ENCODE results near the gene UQCR10.
A peak's percentile ranks its signal among the peaks of the same experiment; 100 is the strongest.
"Not testable (repeated sequence)": the region's sequence is repeated elsewhere in the genome, so short reads cannot be mapped to it uniquely, and the experiment has no call there.

Gene UQCR10

DNA sequence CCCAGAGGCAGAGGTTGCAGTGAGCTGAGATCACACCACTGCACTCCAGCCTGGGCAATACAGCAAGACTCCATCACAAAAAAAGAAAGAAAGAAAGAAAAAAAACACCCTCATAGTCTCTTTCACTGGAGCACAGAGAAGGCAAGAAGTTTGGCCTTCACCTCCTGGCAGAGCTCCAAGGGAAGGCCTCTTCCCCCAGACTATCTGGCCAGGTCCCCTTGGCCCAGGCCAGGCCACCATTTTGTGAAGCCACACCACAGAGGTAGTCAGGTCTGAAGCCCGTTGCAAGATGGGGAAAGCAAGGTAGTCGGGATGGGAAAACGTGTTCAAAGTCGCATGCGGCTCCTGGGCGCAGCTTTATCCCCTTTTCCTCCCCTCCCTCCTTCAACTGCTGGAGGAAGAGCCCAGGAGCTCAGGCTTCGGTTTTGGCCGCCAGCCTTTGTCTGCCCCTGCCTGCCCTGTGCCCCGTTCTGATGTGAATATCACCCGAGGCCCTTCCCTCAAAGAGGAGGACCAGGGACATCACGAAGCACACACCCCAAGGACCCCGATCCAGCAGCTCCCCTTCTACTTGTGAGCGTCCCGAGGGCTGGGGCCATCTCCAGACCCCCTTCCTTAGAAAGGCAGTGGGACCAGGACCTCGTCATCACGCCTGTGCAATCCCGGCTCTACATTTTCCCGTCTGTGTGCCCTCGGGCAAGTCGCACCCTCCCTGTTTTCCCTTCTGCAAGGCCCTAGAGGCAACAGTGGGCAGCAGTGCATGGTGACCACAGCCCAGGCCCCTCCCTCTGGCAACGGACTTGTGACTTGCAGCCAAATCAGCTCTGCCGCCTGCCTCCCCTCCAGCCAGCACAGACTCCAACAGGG lies 29.7 kb upstream of the UQCR10 start:
- DNase-seq = no peak

DNA sequence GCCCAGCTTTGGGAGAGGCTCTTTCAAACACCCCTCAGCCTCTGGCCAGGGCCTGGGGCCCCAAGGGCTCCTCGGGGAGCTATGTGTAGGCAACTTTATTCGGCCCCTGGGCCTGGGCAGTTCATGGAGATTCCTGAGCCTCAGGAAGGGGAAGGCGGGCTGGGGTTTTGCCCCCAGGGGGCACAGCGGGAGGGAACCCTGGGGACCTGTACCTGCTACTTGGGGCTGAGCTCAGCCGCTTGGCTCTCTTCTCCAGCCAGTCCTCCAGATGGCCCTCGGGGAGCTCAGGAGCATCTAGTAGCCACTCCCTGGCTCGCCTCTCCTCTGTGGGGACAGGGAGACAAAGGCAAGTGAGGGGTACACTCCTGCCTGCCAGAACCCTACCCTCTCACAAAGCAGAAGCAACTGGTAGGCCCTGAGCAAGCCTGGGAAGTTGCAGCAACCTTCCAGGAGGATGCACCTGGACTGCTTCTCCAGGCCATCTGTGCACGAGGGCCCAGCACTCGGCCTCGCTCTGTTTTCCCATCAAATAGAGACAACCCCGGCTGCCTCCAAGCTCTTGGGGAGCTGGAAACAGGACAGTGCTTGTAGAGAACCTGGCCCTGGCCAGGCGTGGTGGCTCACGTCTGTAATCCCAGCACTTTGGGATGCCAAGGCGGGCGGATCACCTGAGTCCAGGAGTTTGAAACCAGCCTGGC lies 28.9 kb upstream of the UQCR10 start:
- no peak for DNase-seq

DNA sequence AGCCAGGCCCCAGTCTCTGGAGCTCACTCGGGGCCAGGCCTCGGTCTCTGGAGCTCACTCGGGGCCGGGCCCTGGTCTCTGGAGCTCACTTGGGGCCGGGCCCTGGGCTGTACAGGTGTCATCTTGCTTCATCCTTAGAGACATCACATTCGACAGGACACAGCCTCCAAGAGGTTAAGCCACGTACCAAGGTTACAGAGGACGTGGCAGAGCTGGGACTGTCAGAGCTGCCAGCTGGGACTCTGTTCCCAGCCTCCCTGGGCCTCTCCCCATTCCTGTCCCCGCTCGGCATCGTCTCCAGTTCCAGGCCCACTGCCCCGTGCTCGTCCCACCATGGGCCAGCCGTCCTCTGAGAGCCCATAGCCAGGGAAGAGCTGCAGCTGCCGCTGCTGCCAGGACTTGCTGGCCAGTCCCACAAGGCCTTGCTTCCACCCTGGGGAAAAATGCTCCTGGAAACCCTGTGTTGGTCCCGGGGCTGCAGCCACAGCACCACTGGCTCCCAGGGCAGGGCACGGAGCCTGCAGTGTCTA lies 27.8 kb upstream of the UQCR10 start:
- no peak for DNase-seq

DNA sequence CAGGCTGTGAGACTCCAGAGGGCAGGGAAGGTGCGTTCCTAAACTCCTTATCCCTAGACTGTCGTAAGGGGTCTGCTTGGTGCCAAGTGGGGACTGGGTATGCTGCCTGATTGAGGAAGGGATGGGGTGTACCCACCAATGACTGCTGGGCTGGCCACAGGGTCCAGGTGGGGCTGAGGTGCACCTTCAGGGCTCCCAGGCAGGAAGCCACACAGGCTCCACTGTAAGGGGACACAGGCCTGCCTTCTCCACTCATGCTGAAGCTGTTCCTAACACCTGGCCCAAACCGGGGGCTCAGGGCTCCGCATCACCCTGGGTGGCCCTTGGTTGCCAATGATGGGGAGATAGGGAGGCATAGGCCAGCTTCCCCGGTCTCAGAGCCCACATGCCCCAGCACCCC lies 27.0 kb upstream of the UQCR10 start:
- DNase-seq = no peak

DNA sequence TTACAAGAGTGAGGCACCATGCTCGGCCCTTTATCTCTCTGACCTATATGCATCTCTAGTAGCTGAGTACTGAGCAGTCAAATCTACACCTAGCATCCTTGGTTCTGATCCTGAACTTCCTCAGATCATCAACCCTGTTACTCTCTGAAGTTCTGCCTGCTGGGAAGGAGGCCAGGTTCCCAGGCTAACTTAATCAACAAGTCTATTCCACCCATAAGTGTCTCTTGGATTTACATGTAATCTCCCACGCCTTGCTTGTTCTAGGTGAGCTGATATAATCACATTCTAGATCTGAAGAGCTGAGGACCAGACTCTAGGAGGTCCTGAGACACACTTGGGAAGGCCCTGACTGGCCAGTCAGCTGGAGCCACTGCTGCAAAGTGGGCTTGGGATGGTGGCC lies 25.2 kb upstream of the UQCR10 start:
- DNase-seq = no peak

DNA sequence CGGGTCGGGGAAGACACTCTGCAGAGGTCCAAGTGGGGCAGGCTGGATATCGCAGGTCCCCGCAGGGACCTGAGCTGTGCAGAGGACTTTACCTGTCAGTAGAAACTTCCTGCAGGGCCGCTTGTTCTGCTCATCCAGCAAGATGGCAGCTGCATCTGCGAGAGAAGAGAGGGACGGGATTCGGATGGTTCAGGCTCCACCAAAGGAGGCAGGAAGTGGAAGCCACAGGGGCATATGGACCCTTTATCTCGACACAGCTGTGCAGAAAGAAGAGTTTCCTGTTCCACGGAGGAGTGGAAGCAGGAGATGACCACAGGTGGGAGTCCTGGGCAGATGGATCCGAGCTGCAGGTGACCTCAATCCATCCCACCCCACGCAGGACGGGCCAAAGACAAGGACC lies 24.8 kb upstream of the UQCR10 start:
- DNase-seq = no peak

DNA sequence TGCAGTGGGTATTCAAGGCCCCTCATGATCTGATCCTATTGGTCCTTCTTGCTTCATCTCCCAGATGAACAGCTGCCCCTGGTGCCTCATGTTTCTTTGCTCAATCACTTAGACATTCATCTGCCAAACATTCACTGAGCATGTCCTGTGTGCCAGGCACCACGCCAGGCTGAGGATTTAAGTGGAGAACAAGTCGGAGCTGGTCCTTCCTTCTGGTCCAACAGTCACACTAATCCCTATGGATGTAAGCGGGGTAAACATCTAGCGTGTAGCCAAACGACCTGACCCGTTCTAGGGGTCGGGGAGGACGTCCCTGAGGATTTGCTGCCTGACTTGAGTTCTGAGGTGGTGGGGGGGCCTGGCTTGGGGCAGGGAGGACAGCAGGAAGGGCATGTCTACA lies 22.3 kb upstream of the UQCR10 start:
- DNase-seq = peak; percentile 97

DNA sequence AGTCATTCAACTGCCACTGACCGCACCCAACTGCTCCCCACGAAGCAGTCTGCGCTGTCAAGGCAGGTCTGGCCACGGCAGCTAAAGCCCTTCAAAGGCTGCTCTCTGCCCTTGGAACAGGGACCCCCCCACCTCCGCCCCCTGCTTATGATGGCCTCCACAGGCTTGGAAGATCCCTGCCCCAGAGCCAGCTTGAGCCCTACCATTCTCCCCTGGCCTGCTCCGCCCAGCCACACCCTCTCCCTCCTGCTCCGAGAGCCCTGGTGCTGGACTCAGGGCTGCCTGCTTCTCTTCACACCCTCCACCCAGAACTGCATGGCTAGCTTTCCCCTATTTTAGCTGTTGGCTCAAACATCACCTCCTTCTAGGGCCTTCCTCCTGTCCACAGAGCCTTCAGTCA lies 19.3 kb upstream of the UQCR10 start:
- no peak for DNase-seq

DNA sequence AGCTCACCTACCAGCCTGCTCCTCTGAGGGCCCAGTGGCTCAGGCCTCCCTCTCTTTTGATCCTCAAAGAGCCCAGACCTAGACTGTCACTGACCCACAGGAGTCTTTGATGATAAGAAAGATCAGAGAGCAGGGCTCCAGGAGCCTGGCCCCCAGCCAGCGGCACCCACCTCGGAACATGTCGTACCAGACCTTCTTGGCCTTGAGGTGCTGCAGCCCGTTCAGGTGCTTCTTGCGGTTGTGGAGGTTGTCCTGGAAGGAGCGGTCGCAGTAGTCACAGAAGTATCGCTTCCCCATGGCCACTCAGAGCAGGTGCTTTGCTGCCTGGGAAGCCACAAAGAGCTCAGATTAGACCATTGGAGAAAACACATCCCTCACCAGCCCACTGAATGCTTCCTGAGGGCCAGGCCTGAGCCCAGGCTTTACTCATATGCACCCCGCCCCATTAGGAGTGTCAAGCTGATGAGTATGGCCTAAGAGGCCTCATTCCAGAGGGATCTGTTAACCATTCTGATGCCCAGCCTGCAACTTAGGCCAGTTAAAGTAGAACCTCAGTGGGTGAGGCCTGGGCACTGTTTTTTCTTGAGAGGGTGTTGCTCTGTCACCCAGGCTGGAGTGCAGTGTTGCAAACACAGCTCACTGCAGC lies 18.8 kb upstream of the UQCR10 start:
- DNase-seq = no peak

DNA sequence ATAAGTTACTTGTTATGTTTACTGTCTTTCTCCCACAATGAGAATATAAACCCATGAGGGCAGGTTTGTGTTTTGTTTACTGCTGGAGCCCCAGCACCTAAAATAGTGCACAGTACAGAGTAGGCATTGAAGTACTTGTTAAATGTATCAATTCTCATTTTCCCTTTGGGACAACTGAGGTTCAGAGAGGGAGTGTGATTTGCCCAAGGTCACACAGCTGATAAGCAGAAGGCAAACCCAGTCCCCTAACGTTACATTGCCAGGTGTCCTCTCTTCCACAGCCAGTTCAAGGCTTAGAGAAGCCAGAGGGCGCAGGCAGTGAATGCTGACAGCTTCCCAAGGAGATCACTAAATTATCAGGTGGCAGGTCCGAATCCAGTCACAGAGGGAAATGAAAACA lies 17.1 kb upstream of the UQCR10 start:
- no peak for DNase-seq

DNA sequence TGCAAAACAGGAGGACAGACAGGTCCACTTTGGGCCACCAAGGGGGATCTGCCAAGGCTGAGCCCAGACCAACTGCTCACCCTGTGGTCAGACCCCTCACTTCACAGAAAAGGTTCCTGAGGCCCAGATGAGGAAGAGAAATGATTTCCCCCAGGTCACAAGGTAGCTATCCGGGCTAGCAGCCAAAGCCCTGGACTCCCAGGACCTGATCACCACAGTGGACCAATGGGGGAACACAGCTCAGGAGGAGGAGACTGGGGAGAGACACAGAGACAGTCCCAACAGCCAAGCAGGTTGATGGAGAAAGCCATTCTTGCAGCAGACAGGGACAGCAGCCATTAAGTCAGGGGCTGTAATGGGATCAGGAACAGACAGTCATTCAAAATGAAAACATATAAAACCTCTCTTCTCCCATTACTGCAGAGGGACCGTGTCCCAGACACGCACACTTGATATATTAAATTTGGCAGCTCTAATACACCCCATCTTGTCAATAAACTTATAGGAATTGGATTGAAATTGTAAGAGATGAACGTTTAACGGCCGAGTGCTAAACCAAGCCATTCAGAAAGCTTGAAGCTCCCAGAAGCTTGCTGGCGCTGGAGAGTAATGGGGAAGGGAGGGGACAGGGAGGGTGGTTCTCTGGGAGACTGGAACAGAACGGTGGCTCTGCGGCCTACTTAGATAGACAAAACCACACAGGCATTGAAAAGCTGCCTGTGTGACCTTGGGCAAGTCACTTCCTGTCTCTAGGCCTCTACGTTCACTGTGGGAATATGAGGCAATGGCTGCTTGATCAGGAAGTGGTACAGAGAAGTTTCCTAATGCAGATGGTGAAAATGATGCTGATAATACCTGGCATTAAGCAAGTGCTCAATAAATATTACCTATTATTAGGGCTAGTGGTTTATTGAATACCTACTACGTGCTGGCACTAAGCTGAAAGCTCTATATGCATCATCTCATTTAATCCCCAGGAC lies 16.3 kb upstream of the UQCR10 start:
- DNase-seq = no peak

DNA sequence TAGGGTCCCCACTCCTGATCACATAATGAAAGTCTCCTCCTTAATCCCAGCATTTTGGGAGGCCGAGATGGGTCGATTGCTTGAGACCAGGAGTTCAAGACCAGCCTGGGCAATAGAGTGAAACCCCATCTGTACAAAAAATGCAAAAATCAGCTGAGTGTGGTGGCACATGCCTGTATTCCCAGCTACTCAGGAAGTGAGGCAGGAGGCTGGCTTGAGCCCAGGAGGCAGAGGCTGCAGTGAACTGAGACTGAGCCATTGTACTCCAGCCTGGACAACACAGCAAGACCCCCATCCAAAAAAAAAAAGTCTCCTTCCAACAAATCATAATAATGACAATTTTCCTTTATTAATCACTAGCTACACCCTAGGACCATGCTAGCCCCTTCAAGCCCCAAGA lies 15.5 kb upstream of the UQCR10 start:
- DNase-seq = no peak

DNA sequence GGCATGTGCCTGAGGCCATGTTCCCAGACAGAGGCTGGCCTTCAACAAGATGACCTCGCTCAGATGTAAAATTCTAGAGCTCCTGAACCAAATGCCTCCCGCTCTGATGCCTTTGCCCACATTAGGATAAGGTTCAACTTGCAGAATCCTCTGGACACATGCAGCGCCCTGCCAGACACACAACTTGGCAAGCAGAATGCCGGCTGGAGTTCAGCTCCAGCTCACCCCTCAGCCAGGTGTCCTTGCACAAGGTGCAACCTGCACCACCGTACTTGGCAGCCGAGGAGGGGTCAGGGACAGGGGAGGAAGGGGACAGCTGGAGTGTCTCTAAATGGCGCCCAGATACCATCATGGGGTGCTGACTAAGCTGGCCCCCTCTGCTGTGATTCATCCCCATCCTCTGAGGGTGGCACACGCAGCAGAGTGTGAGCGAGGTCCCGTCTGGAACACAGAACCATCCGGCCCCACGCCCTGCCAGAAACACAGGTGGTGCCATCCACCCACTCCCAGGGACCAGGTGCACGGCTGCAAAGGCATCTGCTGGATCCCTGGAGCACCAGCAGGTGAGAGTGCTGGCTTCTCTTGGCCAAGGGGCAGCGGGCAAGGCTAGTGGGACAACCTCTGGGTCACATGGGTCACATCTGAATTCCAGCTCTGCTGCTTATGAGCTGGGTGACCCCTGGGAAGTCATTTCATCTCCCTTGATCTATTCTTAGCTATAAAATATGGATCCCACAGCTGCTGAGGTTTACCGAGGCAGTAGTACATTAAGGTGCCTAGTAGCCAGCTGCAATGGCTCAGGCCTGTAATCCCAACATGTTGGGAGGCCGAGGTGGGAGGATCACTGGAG lies 13.1 kb upstream of the UQCR10 start:
- no peak for DNase-seq

DNA sequence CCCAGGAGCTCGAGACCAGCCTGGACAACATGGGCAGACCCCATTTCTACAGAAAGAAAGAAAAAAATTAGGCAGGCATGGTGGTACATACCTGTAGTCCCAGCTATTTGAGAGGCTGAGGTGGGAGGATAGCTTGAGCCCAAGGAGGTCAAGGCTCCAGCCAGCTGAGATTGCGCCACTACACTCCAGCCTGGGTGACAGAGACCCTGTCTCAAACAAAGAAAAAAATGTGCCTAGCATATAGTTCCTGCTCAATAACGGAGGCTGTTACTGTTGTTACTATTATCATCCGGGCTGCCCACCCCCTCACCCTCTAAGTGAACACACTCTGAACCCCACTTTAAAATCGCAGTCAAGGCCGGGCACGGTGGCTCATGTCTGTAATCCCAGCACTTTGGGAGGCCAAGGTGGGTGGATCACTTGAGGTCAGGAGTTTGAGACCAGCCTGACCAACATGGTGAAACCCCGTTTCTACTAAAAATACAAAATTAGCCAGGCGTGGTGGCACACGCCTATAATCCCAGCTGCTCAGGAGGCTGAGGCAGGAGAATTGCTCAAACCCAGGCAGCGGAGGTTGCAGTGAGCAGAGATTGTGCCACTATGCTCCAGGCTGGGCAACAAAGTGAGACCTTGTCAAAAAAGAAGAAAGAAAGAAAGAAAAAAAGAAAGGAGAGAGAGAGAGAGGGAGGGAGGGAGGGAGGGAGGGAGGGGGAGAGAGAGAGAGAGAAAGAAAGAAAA lies 12.3 kb upstream of the UQCR10 start:
- DNase-seq = not testable (repeated sequence)

DNA sequence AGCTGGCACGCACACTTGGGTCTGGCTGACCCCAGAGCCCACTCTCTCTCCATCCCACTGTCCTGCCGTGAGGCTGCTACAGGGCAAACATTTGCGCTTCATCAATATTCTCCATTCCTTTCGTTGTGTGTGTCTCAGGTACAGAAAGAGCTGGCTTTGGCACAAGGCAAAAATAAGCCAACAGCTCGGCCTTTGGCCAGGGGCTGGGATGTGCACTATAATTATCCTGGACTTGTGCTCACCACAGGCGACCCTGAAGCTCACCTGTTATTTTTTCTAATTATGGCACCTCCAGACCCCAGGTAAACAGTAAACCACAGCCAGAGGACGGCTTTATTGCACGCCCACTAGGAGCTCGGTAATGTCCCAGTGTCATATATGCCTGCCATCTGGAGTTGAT lies 11.3 kb upstream of the UQCR10 start:
- no peak for DNase-seq

DNA sequence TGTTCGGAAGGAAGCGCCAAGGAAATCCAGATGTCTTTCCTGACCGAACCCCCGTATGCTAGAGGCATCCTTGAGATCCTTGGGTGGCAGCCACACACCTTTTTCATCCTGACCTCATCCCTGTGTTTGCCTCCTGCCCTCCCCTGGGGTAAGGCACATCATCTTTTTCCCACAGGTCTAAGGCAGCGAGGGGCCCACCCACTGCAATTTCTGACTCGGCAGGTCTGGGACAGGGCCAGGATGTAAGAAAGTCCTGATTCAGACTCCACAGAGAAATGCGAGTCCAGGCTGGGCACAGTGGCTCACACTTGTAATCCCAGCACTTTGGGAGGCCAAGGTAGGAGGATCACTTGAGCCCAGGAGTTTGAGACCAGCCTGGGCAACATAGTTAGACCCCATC lies 10.8 kb upstream of the UQCR10 start:
- DNase-seq = no peak

DNA sequence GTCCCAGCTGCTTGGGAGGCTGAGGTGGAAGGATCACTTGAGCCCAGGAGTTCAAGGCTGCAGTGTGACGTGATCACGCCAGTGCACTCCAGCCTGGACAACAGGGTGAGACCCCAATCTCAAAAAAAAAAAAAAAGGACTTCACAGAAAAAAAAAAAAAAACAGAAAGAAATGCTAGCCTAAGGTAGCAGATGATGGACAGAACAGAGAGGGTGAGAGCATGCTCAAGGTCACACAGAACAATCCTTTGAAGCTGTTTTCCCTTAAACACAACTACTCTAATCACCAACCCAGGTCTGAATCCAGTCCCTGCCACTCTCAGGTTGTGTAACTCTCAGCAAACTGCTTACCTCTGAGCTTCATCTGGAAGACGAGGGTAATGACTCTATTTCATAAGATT lies 10.1 kb upstream of the UQCR10 start:
- no peak for DNase-seq

DNA sequence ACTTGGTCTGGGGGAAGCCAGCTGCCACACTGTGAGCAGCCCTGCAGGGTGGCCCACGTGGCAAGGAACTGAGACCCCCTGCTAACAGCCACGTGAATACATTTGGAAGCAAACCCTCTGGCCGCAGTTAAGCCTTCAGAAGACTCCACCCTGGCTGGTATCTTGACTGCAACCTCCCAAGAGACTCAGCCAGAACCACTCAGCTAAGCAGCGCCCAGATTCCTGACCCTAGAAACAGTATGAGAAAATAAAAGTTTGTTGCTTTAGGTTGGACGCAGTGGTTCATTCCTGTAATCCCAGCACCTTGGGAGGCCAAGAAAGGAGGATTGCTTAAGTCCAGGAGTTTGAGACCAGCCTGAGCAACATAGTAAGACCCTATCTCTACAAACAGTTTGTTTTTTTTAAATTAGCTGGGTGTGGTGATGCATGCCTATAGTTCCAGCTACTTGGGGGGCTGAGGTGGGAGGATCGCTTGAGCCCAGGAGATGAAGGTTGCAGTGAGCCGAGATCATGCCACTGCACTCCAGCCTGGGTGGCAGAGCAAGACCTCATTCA lies 9.0 kb upstream of the UQCR10 start:
- DNase-seq = no peak

DNA sequence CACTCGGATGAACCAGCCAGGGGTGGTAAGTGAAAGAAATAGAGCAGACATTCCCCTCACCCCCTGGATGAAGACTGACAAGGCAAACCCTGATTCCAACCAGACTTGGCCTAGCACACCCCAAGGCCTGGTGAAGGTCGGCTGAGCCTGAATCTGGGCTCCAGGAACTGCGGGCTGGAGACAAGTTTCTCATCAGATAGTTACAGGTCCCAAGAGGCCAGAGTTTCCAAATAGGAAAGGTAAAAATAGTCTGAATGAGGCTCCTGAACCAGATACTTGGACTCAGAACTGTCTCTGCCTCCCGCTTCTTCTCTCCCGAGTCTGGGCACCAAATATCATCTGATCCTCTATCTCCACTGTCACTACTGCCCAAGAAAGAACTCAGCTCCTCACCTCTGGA lies 8.2 kb upstream of the UQCR10 start:
- no peak for DNase-seq

DNA sequence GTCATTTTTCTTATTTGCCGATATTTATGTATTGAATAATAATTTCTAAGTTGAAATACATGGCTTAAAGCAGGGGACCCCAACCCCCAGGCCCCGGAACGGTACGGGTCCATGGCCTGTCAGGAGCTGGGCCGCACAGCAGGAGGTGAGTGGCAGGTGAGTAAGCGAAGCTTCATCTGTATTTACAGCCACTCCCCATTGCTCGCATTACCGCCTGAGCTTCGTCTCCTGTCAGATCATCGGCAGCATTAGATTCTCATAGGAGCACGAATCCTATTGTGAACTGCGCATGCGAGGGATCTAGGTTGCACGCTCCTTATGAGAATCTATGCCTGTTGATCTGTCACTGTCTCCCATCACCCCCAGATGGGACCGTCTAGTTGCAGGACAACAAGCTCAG lies 4.9 kb upstream of the UQCR10 start:
- peak; percentile 77 for DNase-seq

All from NCI-H2171 (cell line).